NCI-H2107 treated with DMSO at 0.1 percent for 48 hours (cell line): Measurements from ENCODE around the gene GNB4.
A peak's percentile ranks its signal among the peaks of the same experiment; 100 is the strongest.

ENCODE experiments used
- DNase-seq: peaks from one replicate; lab custom pipeline; 2025; ENCODE audit not compliant: unreplicated experiment; lab: John Stamatoyannopoulos, UW

GNB4 gene

GRCh38 chr3:179451265-179452175 is at the start of gene GNB4:
Gene GNB4, minus strand, starts transcription at chr3:179451470. Its CDS starts 25,270 bp downstream, at chr3:179426200.
- peak; percentile 85 for DNase-seq

- DNase-seq: no peak
Measured at GRCh38 chr3:179495483-179495882, 44.2 kb upstream of the GNB4 start.

GRCh38 chr3:179493260-179493659 is 42.0 kb upstream of the GNB4 start:
- no peak for DNase-seq

- no peak for DNase-seq
Measured at GRCh38 chr3:179488213-179488612, 36.9 kb upstream of the GNB4 start.

GRCh38 chr3:179486806-179487205 is 35.5 kb upstream of the GNB4 start:
- no peak for DNase-seq

- DNase-seq: no peak
Measured at GRCh38 chr3:179482857-179483256, 31.6 kb upstream of the GNB4 start.

- DNase-seq: no peak
Measured at GRCh38 chr3:179476215-179476614, 24.9 kb upstream of the GNB4 start.

- DNase-seq: peak; percentile 75
Measured at GRCh38 chr3:179474480-179474879, 23.2 kb upstream of the GNB4 start.

GRCh38 chr3:179473565-179473964 is 22.3 kb upstream of the GNB4 start:
- DNase-seq: no peak

- no peak for DNase-seq
Measured at GRCh38 chr3:179464323-179465092, 13.2 kb upstream of the GNB4 start.

- no peak for DNase-seq
Measured at GRCh38 chr3:179463319-179463718, 12.0 kb upstream of the GNB4 start.

- DNase-seq: no peak
Measured at GRCh38 chr3:179460260-179460659, 9.0 kb upstream of the GNB4 start.

- no peak for DNase-seq
Measured at GRCh38 chr3:179455954-179456353, 4.7 kb upstream of the GNB4 start.

- DNase-seq: no peak
Measured at GRCh38 chr3:179454887-179455286, 3.6 kb upstream of the GNB4 start.

- no peak for DNase-seq
Measured at GRCh38 chr3:179453967-179454366, 2.7 kb upstream of the GNB4 start.

GRCh38 chr3:179452872-179453271 is 1.6 kb upstream of the GNB4 start:
- no peak for DNase-seq

- no peak for DNase-seq
Measured at GRCh38 chr3:179452176-179452564, 900 bp upstream of the GNB4 start.

GRCh38 chr3:179450901-179451264 is 387 bp downstream of the GNB4 start:
- DNase-seq: no peak

GRCh38 chr3:179450261-179450701 is 989 bp downstream of the GNB4 start:
- DNase-seq: no peak

GRCh38 chr3:179449636-179450035 is 1.6 kb downstream of the GNB4 start:
- no peak for DNase-seq

- no peak for DNase-seq
Measured at GRCh38 chr3:179447251-179447650, 4.0 kb downstream of the GNB4 start.

- DNase-seq: peak; percentile 12
Measured at GRCh38 chr3:179446501-179446900, 4.8 kb downstream of the GNB4 start.
